ENCODE measurements around the gene FAXDC2.

The FAXDC2 gene

DNA sequence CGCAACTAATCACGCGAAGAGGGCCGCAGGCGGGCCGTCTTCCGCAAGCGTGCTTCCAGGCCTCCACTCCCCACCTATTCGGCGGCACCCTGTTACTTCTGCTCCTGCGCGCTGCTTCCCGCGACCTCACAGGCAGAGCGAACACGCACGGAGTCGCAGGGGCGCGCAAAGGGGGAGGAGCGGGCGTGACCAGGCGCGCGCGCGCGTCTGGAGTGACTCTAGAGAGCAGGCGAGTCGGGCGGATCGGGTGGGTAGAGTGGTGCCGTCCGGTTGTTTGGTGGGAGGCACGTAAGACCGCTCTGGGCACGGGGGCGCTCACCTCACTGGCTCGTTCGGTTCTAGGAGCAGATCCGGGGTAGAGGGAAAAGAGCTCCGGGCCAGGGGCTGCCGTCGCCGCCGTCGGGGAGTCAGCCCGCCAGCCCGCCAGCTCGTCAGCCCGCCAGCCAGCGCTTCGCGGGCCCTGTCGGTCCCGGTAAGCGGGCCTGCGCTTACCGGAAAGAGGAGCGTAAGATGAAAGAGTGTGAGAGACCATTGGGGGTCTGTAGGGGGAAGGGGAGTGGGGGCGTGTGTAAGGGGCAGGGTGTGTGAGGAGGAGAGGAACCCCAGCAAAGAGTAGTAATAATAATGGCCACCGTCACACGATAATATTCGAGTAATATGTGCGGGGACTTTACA is 8.0 kb upstream of the FAXDC2 start, which contains the start of gene CNOT8 (continued):
- TF ChIP-seq, protein P1, sequence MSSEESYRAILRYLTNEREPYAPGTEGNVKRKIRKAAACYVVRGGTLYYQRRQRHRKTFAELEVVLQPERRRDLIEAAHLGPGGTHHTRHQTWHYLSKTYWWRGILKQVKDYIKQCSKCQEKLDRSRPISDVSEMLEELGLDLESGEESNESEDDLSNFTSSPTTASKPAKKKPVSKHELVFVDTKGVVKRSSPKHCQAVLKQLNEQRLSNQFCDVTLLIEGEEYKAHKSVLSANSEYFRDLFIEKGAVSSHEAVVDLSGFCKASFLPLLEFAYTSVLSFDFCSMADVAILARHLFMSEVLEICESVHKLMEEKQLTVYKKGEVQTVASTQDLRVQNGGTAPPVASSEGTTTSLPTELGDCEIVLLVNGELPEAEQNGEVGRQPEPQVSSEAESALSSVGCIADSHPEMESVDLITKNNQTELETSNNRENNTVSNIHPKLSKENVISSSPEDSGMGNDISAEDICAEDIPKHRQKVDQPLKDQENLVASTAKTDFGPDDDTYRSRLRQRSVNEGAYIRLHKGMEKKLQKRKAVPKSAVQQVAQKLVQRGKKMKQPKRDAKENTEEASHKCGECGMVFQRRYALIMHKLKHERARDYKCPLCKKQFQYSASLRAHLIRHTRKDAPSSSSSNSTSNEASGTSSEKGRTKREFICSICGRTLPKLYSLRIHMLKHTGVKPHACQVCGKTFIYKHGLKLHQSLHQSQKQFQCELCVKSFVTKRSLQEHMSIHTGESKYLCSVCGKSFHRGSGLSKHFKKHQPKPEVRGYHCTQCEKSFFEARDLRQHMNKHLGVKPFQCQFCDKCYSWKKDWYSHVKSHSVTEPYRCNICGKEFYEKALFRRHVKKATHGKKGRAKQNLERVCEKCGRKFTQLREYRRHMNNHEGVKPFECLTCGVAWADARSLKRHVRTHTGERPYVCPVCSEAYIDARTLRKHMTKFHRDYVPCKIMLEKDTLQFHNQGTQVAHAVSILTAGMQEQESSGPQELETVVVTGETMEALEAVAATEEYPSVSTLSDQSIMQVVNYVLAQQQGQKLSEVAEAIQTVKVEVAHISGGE (tag by site-specific recombination; conservative IDR thresholded peaks at IDR 0.05; ENCODE audit: low read depth) = peak; percentile 87
- TF ChIP-seq ZNF777 (tag by site-specific recombination; IDR thresholded peaks at IDR 0.05; ENCODE audit: borderline replicate concordance) (peak; percentile 42; the same call in 1 of the 2 replicates), ZNF501 (tag by site-specific recombination; IDR thresholded peaks at IDR 0.05) (peak; percentile 71), MZF1 (tag by site-specific recombination; IDR thresholded peaks at IDR 0.05; ENCODE audit: borderline replicate concordance) (no peak), GLIS2 (tag by site-specific recombination; IDR thresholded peaks at IDR 0.05) (peak; percentile 59), ZNF623 (tag by site-specific recombination; IDR thresholded peaks at IDR 0.05) (no peak), ZFP41 (tag by site-specific recombination; IDR thresholded peaks at IDR 0.05; ENCODE audit: borderline replicate concordance) (no peak), SP2 (tag by site-specific recombination; IDR thresholded peaks at IDR 0.05) (peak; percentile 65), ZNF174 (tag by site-specific recombination; IDR thresholded peaks at IDR 0.05) (no peak), ZNF571 (tag by site-specific recombination; IDR thresholded peaks at IDR 0.05) (no peak), ZNF24 (tag by site-specific recombination; IDR thresholded peaks at IDR 0.05) (peak; percentile 43; the same call in 1 of the 2 replicates), ZSCAN30 (tag by site-specific recombination; IDR thresholded peaks at IDR 0.05) (peak; percentile 15; the same call in 1 of the 2 replicates), ZNF791 (tag by site-specific recombination; IDR thresholded peaks at IDR 0.05) (no peak), ZNF610 (tag by site-specific recombination; IDR thresholded peaks at IDR 0.05; ENCODE audit: borderline replicate concordance) (peak; percentile 73; the same call in 1 of the 2 replicates), ZNF350 (tag by site-specific recombination; IDR thresholded peaks at IDR 0.05) (no peak), ZNF555 (tag by site-specific recombination; conservative IDR thresholded peaks at IDR 0.05) (no peak), ZNF221 (tag by site-specific recombination; IDR thresholded peaks at IDR 0.05; ENCODE audit: borderline replicate concordance) (no peak), ZNF140 (tag by site-specific recombination; IDR thresholded peaks at IDR 0.05) (no peak), ZNF843 (tag by site-specific recombination; IDR thresholded peaks at IDR 0.05) (0 out of 2 replicates have a peak, but pooled peaks have one; percentile 65), GLIS1 (tag by site-specific recombination; IDR thresholded peaks at IDR 0.05) (peak; percentile 54)
- TF ChIP-seq, protein P2, sequence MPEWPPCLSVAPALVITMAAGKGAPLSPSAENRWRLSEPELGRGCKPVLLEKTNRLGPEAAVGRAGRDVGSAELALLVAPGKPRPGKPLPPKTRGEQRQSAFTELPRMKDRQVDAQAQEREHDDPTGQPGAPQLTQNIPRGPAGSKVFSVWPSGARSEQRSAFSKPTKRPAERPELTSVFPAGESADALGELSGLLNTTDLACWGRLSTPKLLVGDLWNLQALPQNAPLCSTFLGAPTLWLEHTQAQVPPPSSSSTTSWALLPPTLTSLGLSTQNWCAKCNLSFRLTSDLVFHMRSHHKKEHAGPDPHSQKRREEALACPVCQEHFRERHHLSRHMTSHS (tag by site-specific recombination; IDR thresholded peaks at IDR 0.05) = no peak
- TF ChIP-seq, protein P3, sequence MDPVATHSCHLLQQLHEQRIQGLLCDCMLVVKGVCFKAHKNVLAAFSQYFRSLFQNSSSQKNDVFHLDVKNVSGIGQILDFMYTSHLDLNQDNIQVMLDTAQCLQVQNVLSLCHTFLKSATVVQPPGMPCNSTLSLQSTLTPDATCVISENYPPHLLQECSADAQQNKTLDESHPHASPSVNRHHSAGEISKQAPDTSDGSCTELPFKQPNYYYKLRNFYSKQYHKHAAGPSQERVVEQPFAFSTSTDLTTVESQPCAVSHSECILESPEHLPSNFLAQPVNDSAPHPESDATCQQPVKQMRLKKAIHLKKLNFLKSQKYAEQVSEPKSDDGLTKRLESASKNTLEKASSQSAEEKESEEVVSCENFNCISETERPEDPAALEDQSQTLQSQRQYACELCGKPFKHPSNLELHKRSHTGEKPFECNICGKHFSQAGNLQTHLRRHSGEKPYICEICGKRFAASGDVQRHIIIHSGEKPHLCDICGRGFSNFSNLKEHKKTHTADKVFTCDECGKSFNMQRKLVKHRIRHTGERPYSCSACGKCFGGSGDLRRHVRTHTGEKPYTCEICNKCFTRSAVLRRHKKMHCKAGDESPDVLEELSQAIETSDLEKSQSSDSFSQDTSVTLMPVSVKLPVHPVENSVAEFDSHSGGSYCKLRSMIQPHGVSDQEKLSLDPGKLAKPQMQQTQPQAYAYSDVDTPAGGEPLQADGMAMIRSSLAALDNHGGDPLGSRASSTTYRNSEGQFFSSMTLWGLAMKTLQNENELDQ (tag by site-specific recombination; IDR thresholded peaks at IDR 0.05; ENCODE audit: low read depth) = no peak
- TF ChIP-seq, protein P4, sequence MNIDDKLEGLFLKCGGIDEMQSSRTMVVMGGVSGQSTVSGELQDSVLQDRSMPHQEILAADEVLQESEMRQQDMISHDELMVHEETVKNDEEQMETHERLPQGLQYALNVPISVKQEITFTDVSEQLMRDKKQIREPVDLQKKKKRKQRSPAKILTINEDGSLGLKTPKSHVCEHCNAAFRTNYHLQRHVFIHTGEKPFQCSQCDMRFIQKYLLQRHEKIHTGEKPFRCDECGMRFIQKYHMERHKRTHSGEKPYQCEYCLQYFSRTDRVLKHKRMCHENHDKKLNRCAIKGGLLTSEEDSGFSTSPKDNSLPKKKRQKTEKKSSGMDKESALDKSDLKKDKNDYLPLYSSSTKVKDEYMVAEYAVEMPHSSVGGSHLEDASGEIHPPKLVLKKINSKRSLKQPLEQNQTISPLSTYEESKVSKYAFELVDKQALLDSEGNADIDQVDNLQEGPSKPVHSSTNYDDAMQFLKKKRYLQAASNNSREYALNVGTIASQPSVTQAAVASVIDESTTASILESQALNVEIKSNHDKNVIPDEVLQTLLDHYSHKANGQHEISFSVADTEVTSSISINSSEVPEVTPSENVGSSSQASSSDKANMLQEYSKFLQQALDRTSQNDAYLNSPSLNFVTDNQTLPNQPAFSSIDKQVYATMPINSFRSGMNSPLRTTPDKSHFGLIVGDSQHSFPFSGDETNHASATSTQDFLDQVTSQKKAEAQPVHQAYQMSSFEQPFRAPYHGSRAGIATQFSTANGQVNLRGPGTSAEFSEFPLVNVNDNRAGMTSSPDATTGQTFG (tag by site-specific recombination; IDR thresholded peaks at IDR 0.05; ENCODE audit: borderline replicate concordance) = no peak
- TF ChIP-seq, protein P5, sequence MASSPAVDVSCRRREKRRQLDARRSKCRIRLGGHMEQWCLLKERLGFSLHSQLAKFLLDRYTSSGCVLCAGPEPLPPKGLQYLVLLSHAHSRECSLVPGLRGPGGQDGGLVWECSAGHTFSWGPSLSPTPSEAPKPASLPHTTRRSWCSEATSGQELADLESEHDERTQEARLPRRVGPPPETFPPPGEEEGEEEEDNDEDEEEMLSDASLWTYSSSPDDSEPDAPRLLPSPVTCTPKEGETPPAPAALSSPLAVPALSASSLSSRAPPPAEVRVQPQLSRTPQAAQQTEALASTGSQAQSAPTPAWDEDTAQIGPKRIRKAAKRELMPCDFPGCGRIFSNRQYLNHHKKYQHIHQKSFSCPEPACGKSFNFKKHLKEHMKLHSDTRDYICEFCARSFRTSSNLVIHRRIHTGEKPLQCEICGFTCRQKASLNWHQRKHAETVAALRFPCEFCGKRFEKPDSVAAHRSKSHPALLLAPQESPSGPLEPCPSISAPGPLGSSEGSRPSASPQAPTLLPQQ (tag by site-specific recombination; IDR thresholded peaks at IDR 0.05) = peak; percentile 49
- TF ChIP-seq, protein P6, sequence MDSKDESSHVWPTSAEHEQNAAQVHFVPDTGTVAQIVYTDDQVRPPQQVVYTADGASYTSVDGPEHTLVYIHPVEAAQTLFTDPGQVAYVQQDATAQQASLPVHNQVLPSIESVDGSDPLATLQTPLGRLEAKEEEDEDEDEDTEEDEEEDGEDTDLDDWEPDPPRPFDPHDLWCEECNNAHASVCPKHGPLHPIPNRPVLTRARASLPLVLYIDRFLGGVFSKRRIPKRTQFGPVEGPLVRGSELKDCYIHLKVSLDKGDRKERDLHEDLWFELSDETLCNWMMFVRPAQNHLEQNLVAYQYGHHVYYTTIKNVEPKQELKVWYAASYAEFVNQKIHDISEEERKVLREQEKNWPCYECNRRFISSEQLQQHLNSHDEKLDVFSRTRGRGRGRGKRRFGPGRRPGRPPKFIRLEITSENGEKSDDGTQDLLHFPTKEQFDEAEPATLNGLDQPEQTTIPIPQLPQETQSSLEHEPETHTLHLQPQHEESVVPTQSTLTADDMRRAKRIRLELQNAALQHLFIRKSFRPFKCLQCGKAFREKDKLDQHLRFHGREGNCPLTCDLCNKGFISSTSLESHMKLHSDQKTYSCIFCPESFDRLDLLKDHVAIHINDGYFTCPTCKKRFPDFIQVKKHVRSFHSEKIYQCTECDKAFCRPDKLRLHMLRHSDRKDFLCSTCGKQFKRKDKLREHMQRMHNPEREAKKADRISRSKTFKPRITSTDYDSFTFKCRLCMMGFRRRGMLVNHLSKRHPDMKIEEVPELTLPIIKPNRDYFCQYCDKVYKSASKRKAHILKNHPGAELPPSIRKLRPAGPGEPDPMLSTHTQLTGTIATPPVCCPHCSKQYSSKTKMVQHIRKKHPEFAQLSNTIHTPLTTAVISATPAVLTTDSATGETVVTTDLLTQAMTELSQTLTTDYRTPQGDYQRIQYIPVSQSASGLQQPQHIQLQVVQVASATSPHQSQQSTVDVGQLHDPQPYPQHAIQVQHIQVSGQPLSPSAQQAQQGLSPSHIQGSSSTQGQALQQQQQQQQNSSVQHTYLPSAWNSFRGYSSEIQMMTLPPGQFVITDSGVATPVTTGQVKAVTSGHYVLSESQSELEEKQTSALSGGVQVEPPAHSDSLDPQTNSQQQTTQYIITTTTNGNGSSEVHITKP (tag by site-specific recombination; IDR thresholded peaks at IDR 0.05) = peak; percentile 96

Measured in HEK293 (cell line).